Heart left ventricle (tissue), 13 donors: Measurements from ENCODE around the gene JPH2.

Source experiments
- POLR2A ChIP-seq, 2 donors: fragments of 450-650 bp; IDR thresholded peaks; one replicate each; pipeline ENCODE4 v1.6.1; 2017; ENCODE audit warnings: antibody characterized with exemption in 2 of 2, mild to moderate bottlenecking in 2 of 2, moderate library complexity in 2 of 2
- TF ChIP-seq, protein P1 (sequence below), 12 donors: fragments of 200-600 bp; sonication (generic) in 4 of 12; IDR thresholded peaks; one replicate each; pipeline versions ENCODE4 v1.5.0 to v1.8.0; 2018 to 2022; ENCODE audit warnings: antibody characterized with exemption in 12 of 12, mild to moderate bottlenecking in 5 of 12
- donor health status: ischemic (EF 13 %, LVEDD 7.1; RV severe dilation, severe dysfunction).
- donor health status: DM: no; HTN: yes; CAD: no.
- donor health status: DM: no; HTN: no; CAD: no.
- donor health status: ischemic (EF 25% LVEDD 6.9; RV normal size, moderate dysfunction).
- donor health status: ischemic (EF 25% LVEDD 5.7; RV mildly dilated, moderate dysfunction).
- donor health status: ischemic (EF 35%, LVEDD 5.7; RV mildly dilated, moderate dysfunction).
- donor health status: nonischemic (EF 11% LVEDD 7.7; RV severe dilation, severe dysfunction).
- donor health status: DM: yes; HTN: yes; CAD: no.
- donor health status: PGD.
- donor health status: ischemic (EF 29% LVEDD 5.4; RV normal size, mild dysfunction).
- donor health status: nonischemic (EF 23%, LVEDD 6.1; RV moderate dilation, normal function).

DNA sequence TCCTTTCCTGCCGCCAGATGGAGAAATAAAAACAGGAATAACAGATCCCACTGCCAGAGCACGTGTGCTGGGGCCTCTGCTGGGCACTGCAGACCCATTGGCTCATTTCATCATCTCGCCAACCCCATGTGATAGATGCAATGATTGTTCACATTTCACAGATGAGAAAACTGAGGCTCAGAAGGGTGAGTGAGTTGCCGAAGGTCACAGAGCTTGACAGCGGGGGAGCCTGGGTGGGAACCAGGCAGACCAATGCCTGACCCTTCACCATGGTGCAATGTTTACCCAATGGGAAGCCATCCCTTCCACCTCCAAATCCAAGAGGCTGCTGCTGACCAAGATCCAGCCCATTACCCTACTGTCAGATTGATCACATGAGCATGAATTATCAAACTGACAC, 105.1 kb downstream of the JPH2 start:
- TF ChIP-seq POLR2A (IDR thresholded peaks at IDR 0.05) = no peak
- TF ChIP-seq, protein P1, sequence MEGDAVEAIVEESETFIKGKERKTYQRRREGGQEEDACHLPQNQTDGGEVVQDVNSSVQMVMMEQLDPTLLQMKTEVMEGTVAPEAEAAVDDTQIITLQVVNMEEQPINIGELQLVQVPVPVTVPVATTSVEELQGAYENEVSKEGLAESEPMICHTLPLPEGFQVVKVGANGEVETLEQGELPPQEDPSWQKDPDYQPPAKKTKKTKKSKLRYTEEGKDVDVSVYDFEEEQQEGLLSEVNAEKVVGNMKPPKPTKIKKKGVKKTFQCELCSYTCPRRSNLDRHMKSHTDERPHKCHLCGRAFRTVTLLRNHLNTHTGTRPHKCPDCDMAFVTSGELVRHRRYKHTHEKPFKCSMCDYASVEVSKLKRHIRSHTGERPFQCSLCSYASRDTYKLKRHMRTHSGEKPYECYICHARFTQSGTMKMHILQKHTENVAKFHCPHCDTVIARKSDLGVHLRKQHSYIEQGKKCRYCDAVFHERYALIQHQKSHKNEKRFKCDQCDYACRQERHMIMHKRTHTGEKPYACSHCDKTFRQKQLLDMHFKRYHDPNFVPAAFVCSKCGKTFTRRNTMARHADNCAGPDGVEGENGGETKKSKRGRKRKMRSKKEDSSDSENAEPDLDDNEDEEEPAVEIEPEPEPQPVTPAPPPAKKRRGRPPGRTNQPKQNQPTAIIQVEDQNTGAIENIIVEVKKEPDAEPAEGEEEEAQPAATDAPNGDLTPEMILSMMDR (IDR thresholded peaks at IDR 0.05) = no peak
